Measurements from ENCODE around the gene ECM2.

DNA sequence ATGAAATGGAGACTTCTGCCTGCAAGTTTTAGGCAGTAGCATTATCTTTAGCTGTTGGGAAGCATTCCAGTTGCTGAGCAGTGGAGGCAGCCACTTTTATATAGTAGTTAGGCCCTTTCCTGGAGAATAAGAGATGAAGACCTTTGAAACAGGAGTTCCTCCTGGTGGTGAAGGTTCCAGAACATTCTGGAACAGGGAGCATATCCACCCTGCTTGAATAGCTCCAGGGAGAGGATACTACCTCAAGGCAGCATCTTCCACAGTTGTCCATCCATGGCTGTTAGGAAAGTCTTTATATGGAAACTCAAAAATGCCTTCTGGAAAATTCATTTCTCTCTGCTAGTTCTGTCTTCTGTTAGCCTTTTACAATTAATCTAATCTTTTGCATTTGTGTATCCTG is 56.4 kb downstream of the ECM2 start:
- TF ChIP-seq, protein P1, sequence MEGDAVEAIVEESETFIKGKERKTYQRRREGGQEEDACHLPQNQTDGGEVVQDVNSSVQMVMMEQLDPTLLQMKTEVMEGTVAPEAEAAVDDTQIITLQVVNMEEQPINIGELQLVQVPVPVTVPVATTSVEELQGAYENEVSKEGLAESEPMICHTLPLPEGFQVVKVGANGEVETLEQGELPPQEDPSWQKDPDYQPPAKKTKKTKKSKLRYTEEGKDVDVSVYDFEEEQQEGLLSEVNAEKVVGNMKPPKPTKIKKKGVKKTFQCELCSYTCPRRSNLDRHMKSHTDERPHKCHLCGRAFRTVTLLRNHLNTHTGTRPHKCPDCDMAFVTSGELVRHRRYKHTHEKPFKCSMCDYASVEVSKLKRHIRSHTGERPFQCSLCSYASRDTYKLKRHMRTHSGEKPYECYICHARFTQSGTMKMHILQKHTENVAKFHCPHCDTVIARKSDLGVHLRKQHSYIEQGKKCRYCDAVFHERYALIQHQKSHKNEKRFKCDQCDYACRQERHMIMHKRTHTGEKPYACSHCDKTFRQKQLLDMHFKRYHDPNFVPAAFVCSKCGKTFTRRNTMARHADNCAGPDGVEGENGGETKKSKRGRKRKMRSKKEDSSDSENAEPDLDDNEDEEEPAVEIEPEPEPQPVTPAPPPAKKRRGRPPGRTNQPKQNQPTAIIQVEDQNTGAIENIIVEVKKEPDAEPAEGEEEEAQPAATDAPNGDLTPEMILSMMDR (IDR thresholded peaks at IDR 0.05), result no peak
- no peak for TF ChIP-seq POLR2A (IDR thresholded peaks at IDR 0.05)
